Measurements from ENCODE around the gene NOTCH2.

The NOTCH2 gene

GRCh38 chr1:119943216-119943615 is 126.2 kb downstream of the NOTCH2 start:
- no peaks in the 10 kb centered on the region for H3K79me2 ChIP-seq (ENCODE audit: control insufficient read depth, low read length)
- H3K4me2 ChIP-seq (ENCODE audit: low read length): no peak overlapping the region
- H3K27ac ChIP-seq (ENCODE audit: low read depth, low read length): no peak overlapping the region
- no peaks in the 10 kb centered on the region for H3K4me1 ChIP-seq (ENCODE audit: control insufficient read depth, low read length)
- H3K9me2 ChIP-seq (replicated peaks; ENCODE audit: control insufficient read depth, low read length): no peaks in the 10 kb centered on the region
- TF ChIP-seq, protein P1, sequence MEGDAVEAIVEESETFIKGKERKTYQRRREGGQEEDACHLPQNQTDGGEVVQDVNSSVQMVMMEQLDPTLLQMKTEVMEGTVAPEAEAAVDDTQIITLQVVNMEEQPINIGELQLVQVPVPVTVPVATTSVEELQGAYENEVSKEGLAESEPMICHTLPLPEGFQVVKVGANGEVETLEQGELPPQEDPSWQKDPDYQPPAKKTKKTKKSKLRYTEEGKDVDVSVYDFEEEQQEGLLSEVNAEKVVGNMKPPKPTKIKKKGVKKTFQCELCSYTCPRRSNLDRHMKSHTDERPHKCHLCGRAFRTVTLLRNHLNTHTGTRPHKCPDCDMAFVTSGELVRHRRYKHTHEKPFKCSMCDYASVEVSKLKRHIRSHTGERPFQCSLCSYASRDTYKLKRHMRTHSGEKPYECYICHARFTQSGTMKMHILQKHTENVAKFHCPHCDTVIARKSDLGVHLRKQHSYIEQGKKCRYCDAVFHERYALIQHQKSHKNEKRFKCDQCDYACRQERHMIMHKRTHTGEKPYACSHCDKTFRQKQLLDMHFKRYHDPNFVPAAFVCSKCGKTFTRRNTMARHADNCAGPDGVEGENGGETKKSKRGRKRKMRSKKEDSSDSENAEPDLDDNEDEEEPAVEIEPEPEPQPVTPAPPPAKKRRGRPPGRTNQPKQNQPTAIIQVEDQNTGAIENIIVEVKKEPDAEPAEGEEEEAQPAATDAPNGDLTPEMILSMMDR (IDR thresholded peaks at IDR 0.05; ENCODE audit: low read depth, low read length, poor library complexity, severe bottlenecking): no peak
- no peak for TF ChIP-seq EZH2phosphoT487 (IDR thresholded peaks at IDR 0.05; ENCODE audit: borderline replicate concordance, low read length)
- H3K4me3 ChIP-seq (ENCODE audit: low read length): no peak overlapping the region
- H4K20me1 ChIP-seq (ENCODE audit: control insufficient read depth, insufficient read depth, low read depth, low read length): no peaks in the 10 kb centered on the region
- H3F3A ChIP-seq (ENCODE audit: control insufficient read depth, insufficient read depth): no peaks in the 10 kb centered on the region
- no peaks in the 10 kb centered on the region for H3K36me3 ChIP-seq (ENCODE audit: control insufficient read depth, low read length)
- no peaks in the 10 kb centered on the region for H3K9me3 ChIP-seq (ENCODE audit: control insufficient read depth, insufficient read depth, low read length)
- H3K27me3 ChIP-seq (ENCODE audit: control insufficient read depth, low read length): peaks cover 3% of the 10 kb centered on the region; the same call in 1 of the 2 replicates

DNA sequence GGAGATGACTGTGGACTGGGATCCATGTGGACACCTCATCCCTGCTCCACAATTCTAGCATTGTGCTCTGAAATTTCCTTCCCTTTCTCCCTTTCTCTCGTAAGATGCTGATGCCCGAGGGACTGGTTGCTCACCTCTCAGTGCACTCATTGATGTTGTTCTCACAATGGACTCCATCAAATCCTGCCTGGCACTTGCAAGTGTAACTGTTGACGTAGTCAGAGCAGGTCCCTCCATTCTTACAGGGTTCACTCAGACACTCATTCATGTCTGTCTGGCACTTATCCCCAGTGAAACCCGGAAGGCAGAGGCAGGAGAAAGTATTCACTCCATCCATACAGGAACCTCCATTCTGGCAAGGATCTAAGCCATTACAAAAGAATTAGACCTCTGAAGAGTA is 128.1 kb downstream of the NOTCH2 start:
- Histone ChIP-seq H3K36me3 (ENCODE audit: control insufficient read depth, low read length) (no peaks in the 10 kb centered on the region), H3K9me2 (replicated peaks; ENCODE audit: control insufficient read depth, low read length) (no peaks in the 10 kb centered on the region), H3K27ac (ENCODE audit: low read depth, low read length) (no peak overlapping the region), H3F3A (ENCODE audit: control insufficient read depth, insufficient read depth) (no peaks in the 10 kb centered on the region), H3K27me3 (ENCODE audit: control insufficient read depth, low read length) (peaks cover 3% of the 10 kb centered on the region; the same call in 1 of the 2 replicates), H3K4me3 (ENCODE audit: low read length) (no peak overlapping the region), H3K4me1 (ENCODE audit: control insufficient read depth, low read length) (no peaks in the 10 kb centered on the region), H3K9me3 (ENCODE audit: control insufficient read depth, insufficient read depth, low read length) (no peaks in the 10 kb centered on the region), H4K20me1 (ENCODE audit: control insufficient read depth, insufficient read depth, low read depth, low read length) (no peaks in the 10 kb centered on the region), H3K79me2 (ENCODE audit: control insufficient read depth, low read length) (no peaks in the 10 kb centered on the region), H3K4me2 (ENCODE audit: low read length) (no peak overlapping the region)
- TF ChIP-seq, protein P1 (IDR thresholded peaks at IDR 0.05; ENCODE audit: low read depth, low read length, poor library complexity, severe bottlenecking): no peak
- no peak for TF ChIP-seq EZH2phosphoT487 (IDR thresholded peaks at IDR 0.05; ENCODE audit: borderline replicate concordance, low read length)

- Histone ChIP-seq H3K4me2 (ENCODE audit: low read length) (no peak overlapping the region), H3K9me3 (ENCODE audit: control insufficient read depth, insufficient read depth, low read length) (no peaks in the 10 kb centered on the region), H3K36me3 (ENCODE audit: control insufficient read depth, low read length) (no peaks in the 10 kb centered on the region), H3K4me3 (ENCODE audit: low read length) (no peak overlapping the region), H4K20me1 (ENCODE audit: control insufficient read depth, insufficient read depth, low read depth, low read length) (no peaks in the 10 kb centered on the region), H3K27me3 (ENCODE audit: control insufficient read depth, low read length) (peaks cover 3% of the 10 kb centered on the region; the same call in 1 of the 2 replicates), H3K4me1 (ENCODE audit: control insufficient read depth, low read length) (no peaks in the 10 kb centered on the region), H3K79me2 (ENCODE audit: control insufficient read depth, low read length) (no peaks in the 10 kb centered on the region), H3F3A (ENCODE audit: control insufficient read depth, insufficient read depth) (no peaks in the 10 kb centered on the region), H3K27ac (ENCODE audit: low read depth, low read length) (no peak overlapping the region), H3K9me2 (replicated peaks; ENCODE audit: control insufficient read depth, low read length) (no peaks in the 10 kb centered on the region)
- TF ChIP-seq, protein P1 (IDR thresholded peaks at IDR 0.05; ENCODE audit: low read depth, low read length, poor library complexity, severe bottlenecking): no peak
- TF ChIP-seq EZH2phosphoT487 (IDR thresholded peaks at IDR 0.05; ENCODE audit: borderline replicate concordance, low read length): no peak
These were observed 128.8 kb downstream of the NOTCH2 start for GRCh38 chr1:119940697-119941096.
